Bone marrow (tissue), 2 donors: Measurements from ENCODE around the gene ADAM22.

Experiments used
- DNase-seq, 2 donors: peaks; one replicate each; lab custom pipeline; 2025; lab: John Stamatoyannopoulos, UW

The ADAM22 gene

DNA sequence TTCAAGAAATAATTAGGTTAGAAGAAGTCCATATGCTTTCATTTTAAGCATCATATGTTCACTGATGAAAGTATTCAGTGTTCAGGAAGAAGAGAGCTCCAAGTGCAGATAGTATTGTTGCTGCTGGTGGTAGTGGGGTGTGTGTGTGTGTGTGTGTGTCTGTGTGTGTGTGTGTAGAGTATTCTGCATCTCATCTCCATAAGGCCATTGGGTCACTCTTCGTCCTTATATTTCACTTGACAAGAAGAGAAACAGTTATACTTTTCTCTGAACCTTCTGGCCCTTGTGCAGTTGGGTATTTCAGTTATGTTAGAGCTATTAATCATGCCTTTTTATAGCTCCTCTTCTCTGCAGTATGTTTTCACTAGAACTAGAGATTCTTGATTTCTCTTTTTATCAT lies 26.2 kb downstream of the ADAM22 start:
- DNase-seq: no peak

DNA sequence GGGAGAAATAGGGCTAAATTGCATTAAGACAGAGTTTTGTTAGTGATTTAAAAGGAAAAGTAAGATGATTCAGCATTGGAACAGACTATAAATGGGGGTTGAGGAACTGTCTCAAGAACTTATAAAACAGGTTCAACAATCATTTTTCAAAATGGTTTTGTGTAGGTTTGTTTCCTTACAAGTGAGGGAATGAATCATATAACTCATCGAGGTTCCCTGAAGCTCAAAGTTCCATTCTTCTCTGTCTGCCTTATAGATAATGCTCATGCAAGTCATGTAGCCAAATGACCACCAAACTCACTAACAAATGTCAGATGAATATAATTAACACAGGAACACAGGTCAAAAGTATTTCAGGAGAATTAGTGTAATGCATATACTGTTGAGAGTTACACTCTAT lies 27.7 kb downstream of the ADAM22 start:
- DNase-seq: no peak

DNA sequence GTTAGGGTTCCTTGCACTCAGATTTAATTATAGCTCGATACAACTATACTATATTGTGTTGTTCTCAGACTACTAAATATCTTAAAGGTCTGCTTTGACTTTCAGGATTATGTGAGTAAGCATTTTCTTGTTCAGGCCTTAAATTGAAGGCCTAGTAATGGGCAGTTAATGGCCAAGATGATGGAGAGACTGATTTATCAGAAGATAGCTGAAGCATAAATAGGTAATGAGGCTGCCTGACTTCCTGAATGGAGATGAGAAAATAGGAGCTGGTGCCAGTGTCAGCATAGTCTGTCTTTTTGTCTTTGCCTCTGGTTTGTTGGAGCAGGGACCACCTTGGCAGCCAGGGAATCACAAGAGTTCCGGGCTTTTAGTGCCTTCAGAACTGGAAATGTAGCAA lies 32.2 kb downstream of the ADAM22 start:
- DNase-seq: no peak

DNA sequence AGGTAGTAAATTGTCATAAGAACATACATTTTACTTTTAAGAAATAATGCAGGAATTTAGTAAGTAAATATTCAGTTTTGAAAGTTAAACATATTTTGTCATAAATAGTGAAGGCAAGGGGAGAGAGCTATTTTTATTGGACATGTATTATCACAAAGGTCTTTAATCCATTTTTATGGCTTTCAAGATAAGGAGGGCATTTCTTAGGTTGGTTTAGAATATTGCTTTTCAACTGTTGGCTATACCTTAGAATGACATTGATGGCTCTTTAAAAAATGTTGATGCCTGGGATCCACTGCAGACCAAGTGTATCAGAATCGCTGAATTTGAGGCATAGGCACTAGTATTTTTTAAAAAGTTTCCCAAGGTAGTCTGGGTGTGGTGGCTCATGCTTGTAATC lies 34.0 kb downstream of the ADAM22 start:
- no peak for DNase-seq

DNA sequence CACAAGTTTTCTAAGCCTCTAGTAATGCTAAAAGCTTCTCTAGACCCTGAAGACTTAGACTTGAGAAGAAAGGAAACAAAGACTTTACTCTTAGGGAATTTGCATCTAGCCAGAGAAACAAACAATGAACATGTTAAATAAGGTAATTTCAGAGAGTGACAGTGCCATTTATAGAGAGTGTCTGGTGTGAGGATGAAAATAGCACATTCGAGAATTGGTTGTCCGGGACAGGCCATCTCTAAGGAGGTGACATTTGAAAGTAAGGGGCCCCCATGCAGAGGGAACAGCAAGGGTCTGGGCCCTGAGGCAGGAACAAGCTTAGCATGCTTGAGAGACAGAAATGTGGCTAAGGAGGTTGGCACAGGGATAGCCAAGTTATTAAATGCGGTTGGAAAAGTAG lies 48.1 kb downstream of the ADAM22 start:
- DNase-seq: no peak

DNA sequence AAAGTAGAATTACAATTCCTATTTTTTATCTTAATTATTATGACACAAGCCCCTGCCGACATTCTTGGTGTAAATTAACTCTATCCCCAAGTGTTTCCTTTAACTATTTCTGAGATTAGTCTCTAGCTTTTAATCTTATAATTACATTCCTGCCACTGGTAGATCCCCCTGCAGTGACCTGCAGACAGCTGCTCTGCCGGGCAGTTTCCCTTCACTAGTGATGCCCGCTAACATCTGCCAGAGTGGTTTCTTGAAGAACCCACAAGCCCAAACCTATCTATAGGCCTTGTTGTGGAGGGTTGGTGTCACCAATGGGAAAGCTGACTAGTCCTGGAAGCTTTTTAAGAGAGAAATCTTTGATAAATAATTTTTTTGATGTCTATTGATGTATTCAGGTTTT lies 50.0 kb downstream of the ADAM22 start:
- no peak for DNase-seq

DNA sequence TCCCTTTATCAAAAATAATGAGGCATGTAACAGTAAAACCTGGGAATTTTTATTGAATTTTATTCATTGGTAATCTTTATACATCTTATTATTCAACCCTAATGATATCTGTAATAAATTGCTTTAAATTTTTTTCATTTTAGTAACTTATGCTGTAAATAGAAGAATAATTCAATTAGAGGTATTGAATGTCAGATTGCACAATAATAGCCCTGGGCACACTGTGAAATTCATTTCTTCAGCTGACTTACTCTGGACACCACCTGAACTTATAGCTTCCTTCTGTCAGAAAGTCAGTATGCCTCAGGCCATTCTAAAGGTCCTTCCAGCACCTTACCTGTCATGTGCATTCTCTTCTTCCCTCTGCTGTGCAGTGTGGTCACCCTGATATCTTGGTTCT lies 59.2 kb downstream of the ADAM22 start:
- no peak for DNase-seq

DNA sequence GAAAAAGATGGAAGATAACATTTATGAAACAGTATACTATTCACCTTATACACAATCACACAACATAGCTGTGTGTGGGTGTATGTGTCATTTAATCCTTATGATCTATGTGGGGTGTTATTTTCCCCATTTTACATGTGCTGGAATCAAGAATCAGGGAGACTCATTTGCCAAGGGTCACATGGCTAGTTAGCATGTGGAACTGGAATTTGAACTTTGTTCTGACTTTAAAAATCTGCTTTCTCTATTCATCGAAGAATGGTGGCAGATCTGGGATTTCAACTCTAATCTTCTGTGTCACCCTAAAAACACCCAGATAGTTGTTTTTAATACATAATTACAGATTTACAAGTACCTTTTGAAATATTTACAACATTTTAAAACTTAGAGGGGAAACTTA lies 65.2 kb downstream of the ADAM22 start:
- DNase-seq: no peak

DNA sequence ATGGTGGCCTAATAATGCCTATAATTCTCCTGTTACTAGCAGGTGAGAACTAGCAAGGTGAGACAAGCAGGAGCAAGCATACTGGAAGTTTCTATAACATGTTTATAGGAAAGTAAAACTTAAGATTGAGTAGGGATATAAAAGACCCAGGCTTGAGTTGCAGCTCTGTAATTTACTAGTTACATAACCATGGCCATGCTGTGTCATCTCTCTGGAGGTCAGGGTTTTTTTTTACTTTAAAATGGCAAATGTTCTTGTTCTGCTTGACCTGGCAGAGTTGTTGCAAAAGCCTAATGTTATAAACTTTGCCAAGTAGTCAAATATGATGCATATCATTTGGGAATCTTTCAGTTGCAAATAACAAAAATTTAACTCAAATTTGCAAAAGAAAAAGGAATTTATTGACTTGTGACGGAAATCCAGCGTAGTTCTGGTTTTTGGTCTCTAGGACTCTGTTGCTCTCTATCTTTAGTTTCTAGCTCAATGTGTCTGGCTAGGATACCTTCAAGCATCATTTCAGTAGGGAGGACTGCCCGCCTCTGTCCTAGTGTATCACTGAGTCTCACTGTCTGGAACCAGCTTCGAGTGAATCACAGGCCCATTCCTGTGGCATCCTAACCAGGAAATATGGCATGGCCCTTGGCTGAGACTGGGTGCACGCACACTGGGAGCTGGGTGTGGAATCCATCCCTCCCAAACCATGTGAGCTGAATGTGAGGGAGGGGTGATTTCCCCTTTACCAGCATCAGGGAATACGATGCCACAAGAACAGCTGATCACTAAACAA lies 67.9 kb downstream of the ADAM22 start:
- DNase-seq: no peak

DNA sequence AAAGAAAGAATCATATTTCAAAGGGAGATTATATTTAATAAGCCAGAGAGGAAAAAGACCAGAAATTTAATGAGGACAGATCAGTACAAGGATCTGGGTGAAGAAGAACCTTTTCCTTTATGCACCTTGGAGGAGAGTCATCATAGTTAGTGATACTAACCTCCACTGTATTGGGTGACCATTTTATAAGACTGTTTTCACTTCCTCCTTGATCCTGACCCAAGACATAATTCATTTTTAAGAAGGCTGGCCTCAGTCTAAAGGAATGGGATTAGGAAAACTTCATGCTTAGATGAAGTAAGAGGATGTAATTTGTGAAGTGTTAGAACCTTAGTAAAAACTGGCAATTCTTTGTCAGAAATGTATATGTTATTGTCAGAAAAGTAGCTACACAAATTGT lies 68.6 kb downstream of the ADAM22 start:
- no peak for DNase-seq

DNA sequence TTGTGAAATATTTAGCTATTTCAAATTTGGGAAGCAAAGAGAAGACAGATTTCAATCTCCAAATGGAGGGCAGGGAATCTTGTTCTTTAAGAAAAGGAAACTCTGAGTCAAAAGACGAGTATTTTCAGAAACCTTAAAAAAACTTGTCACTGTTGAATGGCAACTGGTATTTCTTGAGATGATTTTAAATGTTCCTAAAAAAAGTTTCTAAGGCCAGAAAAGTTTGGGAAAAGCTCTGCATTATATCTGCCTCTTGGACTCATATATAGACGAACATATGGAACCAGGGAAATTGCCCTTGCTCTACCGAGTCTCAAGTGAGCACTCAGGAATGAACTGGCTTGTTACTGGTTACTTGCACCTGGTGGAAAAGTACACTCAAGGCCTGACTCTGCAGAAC lies 69.5 kb downstream of the ADAM22 start:
- no peak for DNase-seq

DNA sequence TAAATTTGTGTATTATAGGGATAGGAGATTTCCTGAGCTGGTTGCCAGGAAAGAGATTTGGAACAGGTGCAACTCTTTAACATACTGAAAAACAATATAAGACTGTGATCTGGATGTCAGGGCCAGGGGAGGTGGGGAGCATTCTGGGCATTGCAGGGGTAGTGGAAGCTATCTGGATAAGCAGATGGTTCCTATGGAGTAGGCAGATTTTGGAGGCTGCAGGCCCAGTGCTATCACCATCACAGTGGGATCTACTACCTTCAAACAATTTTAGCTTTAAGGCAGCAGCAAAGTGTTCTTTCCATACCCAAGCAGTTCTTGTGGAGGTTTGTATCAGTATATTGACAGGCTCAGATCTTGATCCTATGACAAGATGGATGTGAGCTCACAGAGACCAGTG lies 71.1 kb downstream of the ADAM22 start:
- no peak for DNase-seq

DNA sequence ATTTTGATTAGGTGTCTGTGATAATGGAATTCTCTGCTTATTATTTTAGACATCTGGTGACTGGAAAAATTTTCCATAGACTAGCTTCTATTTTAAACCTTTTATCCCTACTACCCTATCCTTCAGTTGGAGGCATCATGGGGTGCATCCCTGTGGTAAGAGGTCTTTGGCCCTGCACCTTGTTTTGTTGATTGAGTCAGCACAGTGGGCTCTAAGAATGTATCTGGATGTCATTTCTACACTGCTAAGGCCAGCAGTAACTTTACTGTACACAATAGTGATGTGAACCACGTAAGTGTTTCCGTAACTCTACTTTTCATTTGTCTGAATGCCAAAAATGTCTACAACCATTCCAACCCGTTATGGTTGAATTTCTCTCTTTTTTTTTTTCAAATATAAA lies 75.6 kb downstream of the ADAM22 start:
- DNase-seq: no peak

DNA sequence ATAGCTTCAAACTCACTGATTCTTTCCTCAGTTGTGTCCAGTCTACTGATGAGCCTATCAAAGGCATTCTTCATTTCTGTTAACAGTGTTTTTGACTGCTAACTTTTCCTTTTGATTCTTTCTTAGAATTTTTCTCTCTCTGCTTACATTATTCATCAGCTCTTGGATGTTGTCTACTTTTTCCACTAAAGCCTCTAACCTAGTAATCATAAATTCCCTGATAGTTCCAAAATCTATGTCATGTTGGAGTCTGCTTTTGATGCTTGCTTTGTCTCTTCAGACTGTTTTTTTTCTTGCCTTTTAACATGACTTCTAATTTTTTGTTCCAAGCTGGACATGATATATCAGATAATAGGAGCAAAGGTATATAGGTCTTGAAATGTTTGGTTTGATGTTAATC lies 78.0 kb downstream of the ADAM22 start:
- no peak for DNase-seq

DNA sequence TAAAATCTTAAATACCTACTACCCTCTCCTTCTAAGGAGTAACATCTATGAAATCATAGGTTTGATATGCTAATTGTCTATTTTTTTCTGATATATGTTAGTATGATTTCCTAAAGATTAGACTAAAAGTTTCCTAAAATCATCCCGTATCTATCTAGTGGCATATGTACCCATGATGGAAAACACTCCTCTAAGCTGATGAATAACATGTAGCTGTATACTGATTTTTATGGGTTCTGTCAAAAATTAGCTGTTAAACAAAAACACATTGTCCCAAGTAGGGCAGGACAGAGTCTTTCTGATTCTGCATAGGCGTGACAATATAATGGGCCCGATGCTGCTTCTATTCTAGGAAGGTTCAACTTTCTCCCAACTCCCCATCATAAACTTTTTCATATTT lies 79.9 kb downstream of the ADAM22 start:
- no peak for DNase-seq

DNA sequence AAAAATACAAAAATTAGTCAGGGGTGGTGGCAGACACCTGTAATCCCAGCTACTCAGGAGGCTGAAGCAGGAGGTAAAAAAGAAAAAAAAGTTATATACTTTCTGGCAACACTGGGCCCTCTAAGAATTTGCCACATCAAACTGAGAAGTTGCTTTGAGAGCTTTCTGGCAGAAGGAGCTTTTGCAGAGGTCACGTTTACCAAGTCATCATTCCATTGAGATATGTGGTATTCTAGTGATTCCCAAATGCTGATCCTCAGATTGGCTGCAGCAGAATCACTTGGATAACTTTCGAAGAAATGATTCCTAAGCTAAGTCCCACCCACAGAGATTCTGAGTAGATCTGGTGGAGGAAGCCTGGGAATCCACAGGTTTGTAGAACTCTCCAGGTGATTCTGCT lies 80.5 kb downstream of the ADAM22 start:
- DNase-seq: no peak

DNA sequence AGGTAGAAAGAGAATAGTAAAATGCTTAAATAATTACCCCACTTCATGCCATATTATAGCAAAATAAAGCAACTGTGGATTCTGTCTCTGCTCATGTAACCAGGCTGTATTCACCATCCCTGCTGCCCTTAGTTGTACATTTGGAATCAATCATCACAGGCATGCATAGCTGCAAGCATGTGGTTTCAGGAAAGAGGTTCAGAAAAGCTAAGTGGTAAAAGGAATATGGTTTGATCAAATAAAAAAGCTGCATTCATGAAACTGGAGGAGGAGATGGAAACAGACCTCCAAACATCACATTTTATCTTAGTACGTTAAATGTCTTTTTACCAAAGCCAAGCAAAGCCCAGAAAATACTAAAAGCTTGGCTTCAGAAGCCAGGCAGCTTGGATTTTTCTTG lies 81.3 kb downstream of the ADAM22 start:
- DNase-seq: no peak

DNA sequence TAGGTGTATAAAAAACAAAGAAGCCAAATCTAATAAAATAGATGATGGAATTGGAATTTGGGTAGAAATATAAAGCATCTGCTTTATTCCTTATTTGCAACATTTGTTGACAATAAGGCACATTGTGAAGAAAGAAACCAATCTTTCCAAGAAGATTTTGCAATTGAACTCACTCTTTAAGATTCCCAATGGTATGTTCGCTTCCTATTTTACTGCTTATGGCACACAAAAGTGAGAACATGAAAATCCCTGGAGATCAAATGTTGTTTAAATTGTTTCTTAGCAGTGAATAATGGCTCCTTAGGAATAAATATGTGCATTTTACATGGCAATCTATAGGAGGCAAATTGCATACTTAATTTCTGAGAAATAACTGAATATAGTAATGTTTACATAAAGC lies 84.5 kb downstream of the ADAM22 start:
- DNase-seq: no peak

DNA sequence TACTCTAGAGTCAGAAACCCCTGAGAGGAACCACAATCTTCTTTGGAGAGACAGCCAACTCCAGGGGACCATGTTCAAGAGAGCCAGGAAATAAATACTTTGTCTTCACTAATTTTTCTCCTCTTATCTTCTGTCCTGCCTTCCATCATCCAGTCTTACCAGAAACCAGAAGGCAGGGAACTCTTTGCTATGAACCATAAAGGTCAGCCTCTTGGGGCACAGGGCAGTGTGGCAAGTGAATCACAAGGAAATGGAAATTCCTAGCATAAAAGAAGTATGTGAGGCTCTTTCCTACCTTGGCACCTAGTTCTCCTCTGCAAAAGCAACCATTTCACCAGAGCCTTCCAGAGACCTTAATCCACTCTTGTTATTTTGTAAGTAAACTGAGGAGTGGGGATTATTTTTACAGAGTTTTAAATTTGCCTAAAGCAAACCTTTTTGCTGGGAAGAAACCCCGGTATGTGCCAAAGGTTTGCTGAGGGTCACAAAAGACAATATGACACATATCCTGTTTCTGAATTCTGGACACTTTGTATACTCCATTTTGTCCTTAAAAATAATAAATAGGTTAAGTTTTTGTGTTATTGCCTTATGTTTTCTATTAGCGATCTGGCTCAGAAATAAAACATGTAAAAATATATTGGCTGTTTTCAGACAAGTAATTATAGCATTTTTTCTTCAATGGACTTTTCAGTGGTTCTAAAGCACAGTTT lies 87.1 kb downstream of the ADAM22 start:
- DNase-seq: no peak

DNA sequence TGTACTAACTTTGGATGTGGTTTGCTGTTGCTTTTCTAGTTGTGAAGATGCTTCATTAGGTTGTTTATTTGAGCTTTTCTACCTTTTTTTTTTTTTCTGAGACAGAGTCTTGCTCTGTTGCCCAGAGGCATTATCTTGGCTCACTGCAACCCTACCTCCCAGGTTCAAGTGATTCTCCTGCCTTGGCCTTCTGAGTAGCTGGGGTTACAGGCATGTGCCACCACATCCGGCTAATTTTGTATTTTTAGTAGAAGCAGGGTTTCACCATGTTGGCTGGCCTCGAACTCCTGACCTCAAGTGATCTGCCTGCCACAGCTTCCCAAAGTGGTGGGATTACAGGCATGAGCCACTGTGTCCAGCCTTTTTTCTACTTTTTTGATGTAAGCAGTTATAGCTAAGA lies 93.7 kb downstream of the ADAM22 start:
- no peak for DNase-seq

DNA sequence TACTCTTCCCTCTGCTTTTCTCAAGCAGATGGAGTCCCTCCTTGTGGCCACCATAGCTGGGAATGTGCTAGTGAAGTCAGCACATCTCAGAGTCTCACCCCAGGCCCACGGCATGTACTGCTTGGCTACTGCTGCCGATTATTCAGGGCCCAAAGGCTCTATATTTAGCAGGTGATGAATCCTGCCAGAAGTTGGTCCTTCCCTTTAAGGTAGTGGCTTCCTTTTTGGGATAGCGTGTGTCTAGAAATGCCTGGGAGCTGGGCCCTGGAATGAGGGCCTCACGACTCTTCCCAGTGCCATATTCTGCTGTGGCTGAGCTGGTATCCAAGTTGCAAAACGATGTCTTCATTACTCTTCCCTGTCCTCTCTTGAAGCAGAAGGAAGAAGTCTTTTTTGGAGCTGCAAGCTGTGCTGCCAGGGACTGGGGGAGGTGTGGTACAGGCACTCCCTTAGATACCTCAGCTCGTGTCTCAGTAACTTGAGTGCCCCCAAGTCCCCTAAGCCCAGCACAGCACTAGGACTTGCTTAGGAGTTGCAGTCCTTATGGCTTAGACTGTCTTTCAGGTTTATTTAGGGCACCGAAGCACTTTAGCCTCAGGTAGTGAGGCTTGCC lies 100.1 kb downstream of the ADAM22 start:
- no peak for DNase-seq

DNA sequence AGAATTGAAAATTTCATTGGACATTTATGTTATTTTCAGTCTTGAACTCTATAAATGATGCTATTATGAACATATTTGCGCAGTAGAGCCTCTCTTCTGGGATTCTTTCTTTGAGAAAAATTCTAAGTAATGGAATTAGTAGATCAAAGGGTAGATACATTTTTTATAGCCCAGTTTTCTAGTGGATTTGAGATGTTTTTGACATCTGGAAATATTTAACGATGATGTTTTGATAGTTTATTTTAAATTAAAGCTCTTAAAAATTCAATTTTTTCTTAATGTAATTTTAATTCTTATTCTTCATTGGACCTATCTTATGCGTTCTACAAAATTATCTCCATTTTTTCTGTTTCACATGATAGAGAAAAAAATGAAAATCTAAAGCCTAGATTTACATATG lies 103.0 kb downstream of the ADAM22 start:
- no peak for DNase-seq

DNA sequence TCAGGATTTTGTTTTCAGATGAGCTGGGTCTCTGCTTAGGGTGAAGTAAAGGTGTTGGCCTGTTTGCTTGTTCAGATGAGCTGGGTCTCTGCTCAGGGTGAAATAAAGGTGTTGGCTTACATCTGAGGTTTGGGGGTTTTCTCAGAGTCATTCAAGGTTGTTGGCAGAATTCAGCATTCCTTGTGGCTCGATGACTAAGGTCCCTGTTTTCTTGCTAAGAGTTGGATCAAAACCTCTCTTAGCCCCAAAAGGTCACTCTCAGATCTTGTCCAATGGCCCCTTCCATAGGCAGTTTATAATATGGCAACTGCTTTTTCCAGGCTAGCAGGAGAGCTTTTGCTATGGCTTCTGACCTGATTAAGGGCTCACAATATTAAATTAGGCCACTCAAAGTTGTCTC lies 106.6 kb downstream of the ADAM22 start:
- no peak for DNase-seq

DNA sequence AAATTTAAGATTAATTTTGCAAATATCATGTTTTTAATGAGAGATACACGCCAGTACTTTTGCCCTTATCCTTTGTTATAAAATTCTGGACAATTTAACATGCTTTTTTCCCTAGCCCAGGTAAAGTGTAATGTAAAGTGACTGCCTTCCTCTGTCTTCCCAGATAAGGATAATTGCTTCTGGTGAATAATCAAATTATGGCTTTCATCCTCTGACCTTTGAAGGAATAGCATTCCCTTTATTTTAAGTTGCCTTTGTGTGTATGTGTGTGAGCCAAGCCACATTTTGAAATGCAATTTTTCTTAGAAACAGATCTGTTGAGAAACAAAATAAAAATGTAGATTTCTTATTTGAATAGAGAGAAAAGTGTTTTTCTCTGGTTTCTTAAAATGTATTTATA lies 107.5 kb downstream of the ADAM22 start:
- DNase-seq: no peak
